Colonic mucosa (tissue), 4 donors: Measurements from ENCODE around the gene ARL6IP1. TPM values are rescaled to one million over a fixed set of nuclear protein-coding genes. Genes with fewer than 3 reads are reported as not detected.
A peak's percentile ranks its signal among the peaks of the same experiment; 100 is the strongest.

Source experiments
- DNase-seq: peaks from one replicate; pipeline ENCODE4 v3.0.0-alpha.2; 2020
- H3K27ac ChIP-seq: fragments of 200-600 bp; one replicate; pipeline ENCODE4 v1.8.0; 2021
- H3K27me3 ChIP-seq: fragments of 200-600 bp; one replicate; pipeline ENCODE4 v1.8.0; 2021
- H3K36me3 ChIP-seq: fragments of 200-600 bp; one replicate; pipeline ENCODE4 v1.8.0; 2021
- H3K4me1 ChIP-seq: fragments of 200-600 bp; one replicate; pipeline ENCODE4 v1.8.0; 2021; ENCODE audit warnings: mild to moderate bottlenecking
- H3K4me3 ChIP-seq: fragments of 200-600 bp; one replicate; pipeline ENCODE4 v1.8.0; 2021
- H3K9ac ChIP-seq, 2 donors: one replicate each; pipeline ENCODE4 v1.7.0; 2013; ENCODE audit warnings: control low read depth in 2 of 2, low read depth in 2 of 2, low read length in 2 of 2
- H3K9me3 ChIP-seq: fragments of 200-600 bp; one replicate; pipeline ENCODE4 v1.8.0; 2021
- CTCF ChIP-seq: fragments of 200-600 bp; IDR thresholded peaks from one replicate; pipeline ENCODE4 v1.8.0; 2022; ENCODE audit warnings: antibody characterized with exemption, mild to moderate bottlenecking
- intact Hi-C: fragments of 100-400 bp; cut with DNase I; formaldehyde crosslinking; loops from one replicate; pipeline ENCODE4 v1.14.1; 2022
- total RNA-seq, 2 donors: library from RNA; stranded (reverse); fragmentation: NEBNext Ultra II Directional in 1 of 2; extraction: Animal tissue kit (Norgen Biotek cat#: 25700) in 1 of 2; gene quantifications; one replicate each; pipeline ENCODE4 v1.2.1, GENCODE V29; 2021
- donor health status: healthy.
- donor health status: DM: no; HTN: no; CAD: no.
- donor health status: DM: no; HTN: no; CAD: no.

The ARL6IP1 gene
- total RNA-seq, 2 donors from 2014 or later = 205 to 251 TPM

GRCh38 chr16:18836702-18837101 is 35.4 kb upstream of the ARL6IP1 start:
- no peak for DNase-seq
- Histone ChIP-seq H3K27ac (no peak overlapping the region), H3K9ac (no peak overlapping the region), H3K4me1 (peaks cover 5% of the 10 kb centered on the region), H3K4me3 (no peak overlapping the region), H3K36me3 (peaks cover 34% of the 10 kb centered on the region), H3K27me3 (no peaks in the 10 kb centered on the region), H3K9me3 (no peaks in the 10 kb centered on the region)
- no peak for TF ChIP-seq CTCF
- intact Hi-C loops = no loop called here

GRCh38 chr16:18834864-18835263 is 33.5 kb upstream of the ARL6IP1 start:
- H3K9me3 ChIP-seq = no peaks in the 10 kb centered on the region
- DNase-seq = no peak
- no peak overlapping the region for H3K4me3 ChIP-seq
- intact Hi-C loops = no loop called here
- TF ChIP-seq CTCF = no peak
- H3K36me3 ChIP-seq = peaks cover 41% of the 10 kb centered on the region
- H3K9ac ChIP-seq = no peak overlapping the region
- no peak overlapping the region for H3K27ac ChIP-seq
- peaks cover 5% of the 10 kb centered on the region for H3K4me1 ChIP-seq
- no peaks in the 10 kb centered on the region for H3K27me3 ChIP-seq

- Histone ChIP-seq H3K4me1 (peaks cover 5% of the 10 kb centered on the region), H3K36me3 (peaks cover 47% of the 10 kb centered on the region), H3K9ac (no peak overlapping the region), H3K27ac (no peak overlapping the region), H3K4me3 (no peak overlapping the region), H3K9me3 (no peaks in the 10 kb centered on the region), H3K27me3 (no peaks in the 10 kb centered on the region)
- intact Hi-C loops = no loop called here
- DNase-seq = peak; percentile 27
- TF ChIP-seq CTCF = no peak
Observed at GRCh38 chr16:18833707-18834505, 32.6 kb upstream of the ARL6IP1 start.

- no peaks in the 10 kb centered on the region for H3K27me3 ChIP-seq
- DNase-seq = no peak
- intact Hi-C loops = no loop called here
Observed at GRCh38 chr16:18832613-18833012, 31.3 kb upstream of the ARL6IP1 start.

GRCh38 chr16:18832006-18832405 is 30.7 kb upstream of the ARL6IP1 start:
- intact Hi-C loops = no loop called here
- no peak overlapping the region for H3K4me3 ChIP-seq
- H3K36me3 ChIP-seq = peaks cover 49% of the 10 kb centered on the region
- no peak for TF ChIP-seq CTCF
- no peaks in the 10 kb centered on the region for H3K27me3 ChIP-seq
- no peak overlapping the region for H3K27ac ChIP-seq
- DNase-seq = no peak
- H3K4me1 ChIP-seq = peaks cover 5% of the 10 kb centered on the region
- no peak overlapping the region for H3K9ac ChIP-seq
- H3K9me3 ChIP-seq = no peaks in the 10 kb centered on the region

More at GRCh38 chr16:18832613-18833012, 31.3 kb upstream of the ARL6IP1 start:
- Histone ChIP-seq H3K27ac (no peak overlapping the region), H3K4me3 (no peak overlapping the region), H3K4me1 (peaks cover 5% of the 10 kb centered on the region), H3K9me3 (no peaks in the 10 kb centered on the region), H3K36me3 (peaks cover 49% of the 10 kb centered on the region), H3K9ac (no peak overlapping the region)
- TF ChIP-seq CTCF = no peak
